WTC11 (cell line): Measurements from ENCODE around the gene ABCC6. TPM values are rescaled to one million over a fixed set of nuclear protein-coding genes. Genes with fewer than 3 reads are reported as not detected.

ENCODE experiments used
- ATAC-seq: fragments of 200-7000 bp; cut with Tn5 transposase; 2 replicates; pipeline ENCODE4 v1.10.0; 2021; ENCODE audit warnings: mild to moderate bottlenecking, moderate library complexity
- CTCF ChIA-PET: fragments of 300-600 bp; sonication (Branson Sonifier 250); formaldehyde crosslinking; loops from one replicate; lab custom pipeline; 2021; ENCODE audit warnings: antibody characterized with exemption; lab: Charles Lee
- POLR2A ChIA-PET: fragments of 350-600 bp; sonication (Branson Sonifier 250); formaldehyde crosslinking; loops from one replicate; lab custom pipeline; 2021; ENCODE audit warnings: antibody characterized with exemption; lab: Charles Lee
- DNase-seq: peaks from one replicate; pipeline ENCODE4 v3.0.0; 2021; ENCODE audit warnings: low spot score
- H3K27ac Mint-ChIP-seq: 2 replicates; pipeline ENCODE4 v1.8.0; 2021; ENCODE audit warnings: mixed read lengths
- H3K27me3 Mint-ChIP-seq: 2 replicates; pipeline ENCODE4 v1.8.0; 2021; ENCODE audit warnings: low read depth, mild to moderate bottlenecking, moderate library complexity, mixed read lengths
- H3K36me3 Mint-ChIP-seq: 2 replicates; pipeline ENCODE4 v1.8.0; 2021; ENCODE audit warnings: mixed read lengths
- H3K4me1 Mint-ChIP-seq: 2 replicates; pipeline ENCODE4 v1.8.0; 2022; ENCODE audit warnings: mixed read lengths
- H3K4me3 Mint-ChIP-seq: 2 replicates; pipeline ENCODE4 v1.8.0; 2021; ENCODE audit warnings: mild to moderate bottlenecking, moderate library complexity, mixed read lengths
- H3K9me3 Mint-ChIP-seq: 2 replicates; pipeline ENCODE4 v1.8.0; 2021; ENCODE audit warnings: mixed read lengths
- CREB1 ChIP-seq: sonication (generic); formaldehyde crosslinking; IDR thresholded peaks from 2 replicates; pipeline ENCODE4 v1.8.0; 2023; ENCODE audit warnings: mild to moderate bottlenecking, missing genetic modification reagents
- FOXP1 ChIP-seq: sonication (generic); formaldehyde crosslinking; IDR thresholded peaks from 2 replicates; pipeline ENCODE4 v1.8.0; 2022; ENCODE audit warnings: missing genetic modification reagents, mild to moderate bottlenecking, moderate library complexity, borderline replicate concordance
- HMGA2 ChIP-seq: fragments of 250-450 bp; sonication (Bioruptor Pico); IDR thresholded peaks from 2 replicates; pipeline ENCODE4 v1.4.0; 2021; ENCODE audit warnings: mild to moderate bottlenecking, moderate library complexity
- RELA ChIP-seq: sonication (generic); formaldehyde crosslinking; IDR thresholded peaks from 2 replicates; pipeline ENCODE4 v1.8.1; 2022; ENCODE audit warnings: missing genetic modification reagents, mild to moderate bottlenecking, borderline replicate concordance
- STAT6 ChIP-seq: sonication (generic); formaldehyde crosslinking; conservative IDR thresholded peaks from 2 replicates; pipeline ENCODE4 v1.8.1; 2023; ENCODE audit warnings: mild to moderate bottlenecking, low read depth, missing genetic modification reagents, moderate library complexity
- ZNF396 ChIP-seq: fragments of 250-450 bp; sonication (Bioruptor Pico); IDR thresholded peaks from 2 replicates; pipeline ENCODE4 v1.8.0; 2021; ENCODE audit warnings: mild to moderate bottlenecking, moderate library complexity, borderline replicate concordance
- total RNA-seq: library from RNA; stranded (reverse); gene quantifications from 3 replicates; pipeline ENCODE4 v1.2.3, GENCODE V29; 2021
- TF ChIP-seq, protein P1 (sequence below): sonication (generic); formaldehyde crosslinking; IDR thresholded peaks from 2 replicates; pipeline ENCODE4 v1.8.1; 2022; ENCODE audit warnings: missing genetic modification reagents, borderline replicate concordance

The ABCC6 gene
- total RNA-seq, 1 experiment from 2014 or later = 1.3 TPM

- TF ChIP-seq HMGA2 (CRISPR knock-in tag) (no peak), CREB1 (CRISPR knock-in tag) (no peak)
Measured at GRCh38 chr16:16101585-16101984, 121.7 kb downstream of the ABCC6 start (continued).

GRCh38 chr16:16100631-16101030 lies 122.7 kb downstream of the ABCC6 start:
- ATAC-seq = no peak
- DNase-seq = no peak
- TF ChIP-seq HMGA2 (CRISPR knock-in tag) (0 out of 2 replicates have a peak, but pooled peaks have one; percentile 71), RELA (no peak)
- TF ChIP-seq, all 79 proteins: peak for 1
- H3K27me3 Mint-ChIP-seq = no peaks in the 10 kb centered on the region
- no peaks in the 10 kb centered on the region for H3K4me1 Mint-ChIP-seq
- peaks cover 72% of the 10 kb centered on the region for H3K36me3 Mint-ChIP-seq
- ChIA-PET CTCF (interaction anchor here (1.7 kb wide), 1 partner anchor 226 kb away, joined by 4 read pairs; no protein-coding TSS in a partner anchor), POLR2A (no interaction called here)
- H3K4me3 Mint-ChIP-seq = no peak overlapping the region
- H3K27ac Mint-ChIP-seq = no peak overlapping the region
- peaks cover 4% of the 10 kb centered on the region for H3K9me3 Mint-ChIP-seq

DNA sequence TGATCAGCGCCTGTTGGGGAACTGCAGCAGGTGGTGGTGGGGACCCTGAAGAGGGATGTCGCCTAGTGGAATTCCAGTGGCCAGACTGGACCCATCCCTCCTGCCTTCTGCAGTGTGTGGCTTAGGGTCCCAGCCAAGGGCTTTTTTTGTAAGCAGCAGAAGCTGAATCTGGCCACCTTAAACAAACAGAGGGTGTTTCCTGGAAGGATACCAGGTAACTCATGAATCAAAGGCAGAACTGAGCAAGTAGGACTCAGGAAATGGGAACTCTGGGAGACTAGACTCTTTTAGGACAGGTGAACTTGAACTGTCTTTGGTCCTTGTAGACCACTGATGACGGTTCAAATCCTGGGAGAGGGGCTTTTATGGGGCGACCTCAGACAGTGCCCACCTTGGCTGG lies 124.0 kb downstream of the ABCC6 start:
- Mint-ChIP-seq H3K9me3 (peaks cover 4% of the 10 kb centered on the region), H3K27me3 (no peaks in the 10 kb centered on the region), H3K4me3 (no peak overlapping the region), H3K36me3 (peaks cover 63% of the 10 kb centered on the region), H3K27ac (no peak overlapping the region), H3K4me1 (no peaks in the 10 kb centered on the region)
- DNase-seq (no peak), ATAC-seq (no peak)
- POLR2A ChIA-PET = no interaction called here
- CTCF ChIA-PET = no interaction called here
- TF ChIP-seq, protein P1, sequence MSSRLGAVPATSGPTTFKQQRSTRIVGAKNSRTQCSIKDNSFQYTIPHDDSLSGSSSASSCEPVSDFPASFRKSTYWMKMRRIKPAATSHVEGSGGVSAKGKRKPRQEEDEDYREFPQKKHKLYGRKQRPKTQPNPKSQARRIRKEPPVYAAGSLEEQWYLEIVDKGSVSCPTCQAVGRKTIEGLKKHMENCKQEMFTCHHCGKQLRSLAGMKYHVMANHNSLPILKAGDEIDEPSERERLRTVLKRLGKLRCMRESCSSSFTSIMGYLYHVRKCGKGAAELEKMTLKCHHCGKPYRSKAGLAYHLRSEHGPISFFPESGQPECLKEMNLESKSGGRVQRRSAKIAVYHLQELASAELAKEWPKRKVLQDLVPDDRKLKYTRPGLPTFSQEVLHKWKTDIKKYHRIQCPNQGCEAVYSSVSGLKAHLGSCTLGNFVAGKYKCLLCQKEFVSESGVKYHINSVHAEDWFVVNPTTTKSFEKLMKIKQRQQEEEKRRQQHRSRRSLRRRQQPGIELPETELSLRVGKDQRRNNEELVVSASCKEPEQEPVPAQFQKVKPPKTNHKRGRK (CRISPR knock-in tag) = no peak
- TF ChIP-seq ZNF396 (CRISPR knock-in tag) (no peak), STAT6 (CRISPR knock-in tag) (no peak), FOXP1 (CRISPR knock-in tag) (no peak)

Other genes starting within 250 kb of the ABCC6 start
- 14.8 to 20.5 TPM (median 15.9 TPM) in 3 replicates for gene NOMO3, start 9.0 kb upstream of the ABCC6 start, total RNA-seq
- gene NPIPA7, start 155.6 kb upstream of the ABCC6 start, total RNA-seq = 4.9 to 8.5 TPM (median 7.1 TPM) in 3 replicates